ENCODE data around the gene DLGAP1.

Gene DLGAP1

GRCh38 chr18:4241090-4241617, 214.0 kb downstream of the DLGAP1 start:
- no peak for DNase-seq (ENCODE audit: low read depth in 2 of 2)

GRCh38 chr18:4238966-4239365, 216.1 kb downstream of the DLGAP1 start:
- DNase-seq (ENCODE audit: low read depth in 2 of 2): no peak

- DNase-seq (ENCODE audit: low read depth in 2 of 2): no peak
Measured at GRCh38 chr18:4237664-4238041, 217.5 kb downstream of the DLGAP1 start.

- DNase-seq (ENCODE audit: low read depth in 2 of 2): no peak
Measured at GRCh38 chr18:4236940-4237663, 218.0 kb downstream of the DLGAP1 start.

GRCh38 chr18:4233468-4233867, 221.6 kb downstream of the DLGAP1 start:
- no peak for DNase-seq (ENCODE audit: low read depth in 2 of 2)

- DNase-seq (ENCODE audit: low read depth in 2 of 2): no peak
Measured at GRCh38 chr18:4232656-4233055, 222.5 kb downstream of the DLGAP1 start.

GRCh38 chr18:4231260-4231659, 223.8 kb downstream of the DLGAP1 start:
- DNase-seq (ENCODE audit: low read depth in 2 of 2): no peak

GRCh38 chr18:4230450-4231168, 224.5 kb downstream of the DLGAP1 start:
- DNase-seq (ENCODE audit: low read depth in 2 of 2): no peak

- no peak for DNase-seq (ENCODE audit: low read depth in 2 of 2)
Measured at GRCh38 chr18:4224031-4224704, 230.9 kb downstream of the DLGAP1 start.

- DNase-seq (ENCODE audit: low read depth in 2 of 2): no peak
Measured at GRCh38 chr18:4211111-4211837, 243.8 kb downstream of the DLGAP1 start.

GRCh38 chr18:4208366-4208765, 246.7 kb downstream of the DLGAP1 start:
- DNase-seq (ENCODE audit: low read depth in 2 of 2): no peak

GRCh38 chr18:4207383-4207985, 247.6 kb downstream of the DLGAP1 start:
- DNase-seq (ENCODE audit: low read depth in 2 of 2): no peak

GRCh38 chr18:4204438-4204720, 250.7 kb downstream of the DLGAP1 start:
- DNase-seq (ENCODE audit: low read depth in 2 of 2): no peak

- DNase-seq (ENCODE audit: low read depth in 2 of 2): no peak
Measured at GRCh38 chr18:4203568-4204437, 251.3 kb downstream of the DLGAP1 start.

- no peak for DNase-seq (ENCODE audit: low read depth in 2 of 2)
Measured at GRCh38 chr18:4200399-4200798, 254.7 kb downstream of the DLGAP1 start.

GRCh38 chr18:4198956-4199355, 256.2 kb downstream of the DLGAP1 start:
- no peak for DNase-seq (ENCODE audit: low read depth in 2 of 2)

GRCh38 chr18:4196351-4196750, 258.8 kb downstream of the DLGAP1 start:
- no peak for DNase-seq (ENCODE audit: low read depth in 2 of 2)

- DNase-seq (ENCODE audit: low read depth in 2 of 2): no peak
Measured at GRCh38 chr18:4193086-4193485, 262.0 kb downstream of the DLGAP1 start.

GRCh38 chr18:4181882-4182568, 273.1 kb downstream of the DLGAP1 start:
- DNase-seq (ENCODE audit: low read depth in 2 of 2): no peak

GRCh38 chr18:4181086-4181485, 274.0 kb downstream of the DLGAP1 start:
- no peak for DNase-seq (ENCODE audit: low read depth in 2 of 2)

All from stimulated activated CD8-positive, alpha-beta memory T cell treated with anti-CD3 and anti-CD28 coated beads, Interleukin-15, amount 100 ng/mL, for 4 hours (primary cell).